Smooth muscle cell of trachea (primary cell): Measurements from ENCODE around the gene MC2R. TPM values are rescaled to one million over a fixed set of nuclear protein-coding genes. Genes with fewer than 3 reads are reported as not detected.

Experiments
- total RNA-seq: library from RNA; depleted of rRNA; stranded (reverse); fragments of >200 nt; gene quantifications from 2 replicates; pipeline ENCODE4 v1.2.1, GENCODE V29; 2014

MC2R gene
- not detected in 2 replicates for total RNA-seq

DNA sequence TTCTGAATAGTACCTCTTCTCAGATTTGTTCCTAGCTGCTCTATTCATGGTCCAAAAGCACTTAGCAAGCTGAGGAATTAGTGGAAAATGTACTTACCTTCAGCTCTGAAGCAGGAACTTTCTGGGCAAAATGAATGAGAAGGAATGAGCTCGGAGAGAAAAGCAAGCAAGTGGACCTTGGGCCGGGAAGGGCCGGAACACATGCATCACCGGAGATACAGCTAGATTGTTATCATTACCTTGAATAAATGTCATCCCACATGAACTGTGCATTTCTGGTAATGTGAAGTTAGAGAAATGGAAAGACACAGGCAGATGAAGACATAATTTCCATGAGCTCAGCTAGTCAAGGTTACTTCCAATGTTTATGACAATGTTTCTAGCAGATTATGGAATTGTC is at the start of gene MC2R:
Gene MC2R (minus strand): TSS at position 146 of the 400 bp plus-strand sequence. CDS start 30,018 bp downstream, outside the sequence.

Other genes with a start within 250 kb of the MC2R start
- 22.0 and 28.3 TPM in 2 replicates for gene FAM210A, start 189.0 kb downstream of the MC2R start, total RNA-seq
- 19.5 and 31.6 TPM in 2 replicates for gene RNMT, start 188.9 kb downstream of the MC2R start, total RNA-seq
- gene MC5R, start 91.4 kb downstream of the MC2R start, total RNA-seq, result not detected in 2 replicates
- 3.6 and 4.4 TPM in 2 replicates for gene ZNF519, start 216.9 kb upstream of the MC2R start, total RNA-seq